Sigmoid colon (tissue), 4 donors: ENCODE data around the gene COL5A2.

Source experiments
- EP300 ChIP-seq, 4 donors: sonication (generic); formaldehyde crosslinking; IDR thresholded peaks; one replicate each; pipeline ENCODE4 v1.6.1; 2017; ENCODE audit warnings: antibody characterized with exemption in 4 of 4
- POLR2A ChIP-seq, 2 donors: fragments of 450-650 bp; IDR thresholded peaks; one replicate each; pipeline ENCODE4 v1.6.1; 2016; ENCODE audit warnings: antibody characterized with exemption in 2 of 2, mild to moderate bottlenecking in 2 of 2, moderate library complexity in 2 of 2
- POLR2AphosphoS5 ChIP-seq, 4 donors: sonication (generic); formaldehyde crosslinking; IDR thresholded peaks; one replicate each; pipeline ENCODE4 v1.6.1; 2017; ENCODE audit warnings: antibody characterized with exemption in 4 of 4
- TF ChIP-seq, protein P1 (sequence below), 4 experiments: fragments of 450-650 bp in 3 of 4; fragments of 200-600 bp in 1 of 4; IDR thresholded peaks; one replicate each; pipeline ENCODE4 v1.5.1; 2016 to 2019; ENCODE audit warnings: antibody characterized with exemption in 4 of 4, mild to moderate bottlenecking in 3 of 4, moderate library complexity in 2 of 4

DNA sequence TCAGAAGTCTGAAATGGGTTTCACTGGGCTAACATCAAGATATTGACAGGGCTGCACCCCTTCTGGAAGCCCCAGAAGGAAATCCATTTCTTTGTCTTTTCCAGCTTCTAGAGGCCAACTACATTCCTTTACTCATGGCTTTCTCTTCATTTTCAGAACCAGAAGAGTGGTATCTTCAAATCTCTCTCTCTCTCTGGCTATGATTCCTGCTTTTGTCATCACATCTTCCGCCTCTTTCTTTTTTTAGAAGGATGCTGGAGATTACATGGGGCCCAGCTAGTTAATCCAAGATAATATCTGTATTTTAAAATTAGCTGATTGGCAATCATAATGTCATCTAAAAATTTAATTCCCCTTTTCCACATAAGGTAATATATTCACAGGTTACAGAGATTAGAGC, 23.8 kb downstream of the COL5A2 start:
- TF ChIP-seq POLR2A (IDR thresholded peaks at IDR 0.05) (no peak), EP300 (IDR thresholded peaks at IDR 0.05) (no peak), POLR2AphosphoS5 (IDR thresholded peaks at IDR 0.05) (no peak)
- TF ChIP-seq, protein P1, sequence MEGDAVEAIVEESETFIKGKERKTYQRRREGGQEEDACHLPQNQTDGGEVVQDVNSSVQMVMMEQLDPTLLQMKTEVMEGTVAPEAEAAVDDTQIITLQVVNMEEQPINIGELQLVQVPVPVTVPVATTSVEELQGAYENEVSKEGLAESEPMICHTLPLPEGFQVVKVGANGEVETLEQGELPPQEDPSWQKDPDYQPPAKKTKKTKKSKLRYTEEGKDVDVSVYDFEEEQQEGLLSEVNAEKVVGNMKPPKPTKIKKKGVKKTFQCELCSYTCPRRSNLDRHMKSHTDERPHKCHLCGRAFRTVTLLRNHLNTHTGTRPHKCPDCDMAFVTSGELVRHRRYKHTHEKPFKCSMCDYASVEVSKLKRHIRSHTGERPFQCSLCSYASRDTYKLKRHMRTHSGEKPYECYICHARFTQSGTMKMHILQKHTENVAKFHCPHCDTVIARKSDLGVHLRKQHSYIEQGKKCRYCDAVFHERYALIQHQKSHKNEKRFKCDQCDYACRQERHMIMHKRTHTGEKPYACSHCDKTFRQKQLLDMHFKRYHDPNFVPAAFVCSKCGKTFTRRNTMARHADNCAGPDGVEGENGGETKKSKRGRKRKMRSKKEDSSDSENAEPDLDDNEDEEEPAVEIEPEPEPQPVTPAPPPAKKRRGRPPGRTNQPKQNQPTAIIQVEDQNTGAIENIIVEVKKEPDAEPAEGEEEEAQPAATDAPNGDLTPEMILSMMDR (IDR thresholded peaks at IDR 0.05): no peak
